ENCODE measurements around the gene TRMT61A. TPM values are rescaled to one million over a fixed set of nuclear protein-coding genes. Genes with fewer than 3 reads are reported as not detected.
A peak's percentile ranks its signal among the peaks of the same experiment; 100 is the strongest.

The TRMT61A gene
- total RNA-seq, 1 donor from 2014 or later: 13.7 TPM

GRCh38 chr14:103547455-103547940, 18.5 kb downstream of the TRMT61A start:
- no peak for TF ChIP-seq CTCF (IDR thresholded peaks at IDR 0.05; ENCODE audit: insufficient read depth, low read length, severe bottlenecking)
- Histone ChIP-seq H3K36me3 (ENCODE audit: control insufficient read depth, insufficient read depth, low read length) (no peaks in the 10 kb centered on the region), H3K4me3 (ENCODE audit: low read depth, low read length) (no peak overlapping the region), H3K27me3 (ENCODE audit: control insufficient read depth, insufficient read depth, low read length) (no peaks in the 10 kb centered on the region)
- no peak for FAIRE-seq
- DNase-seq (ENCODE audit: low read depth): no peak

- no peak for TF ChIP-seq CTCF (IDR thresholded peaks at IDR 0.05; ENCODE audit: insufficient read depth, low read length, severe bottlenecking)
- no peak overlapping the region for H3K4me3 ChIP-seq (ENCODE audit: low read depth, low read length)
- FAIRE-seq (no peak), DNase-seq (ENCODE audit: low read depth) (no peak)
- no peaks in the 10 kb centered on the region for H3K27me3 ChIP-seq (ENCODE audit: control insufficient read depth, insufficient read depth, low read length)
- H3K36me3 ChIP-seq (ENCODE audit: control insufficient read depth, insufficient read depth, low read length): no peaks in the 10 kb centered on the region
Measured at GRCh38 chr14:103547941-103548462, 19.0 kb downstream of the TRMT61A start.

GRCh38 chr14:103548463-103549351, 19.7 kb downstream of the TRMT61A start:
- Histone ChIP-seq H3K36me3 (ENCODE audit: control insufficient read depth, insufficient read depth, low read length) (no peaks in the 10 kb centered on the region), H3K27me3 (ENCODE audit: control insufficient read depth, insufficient read depth, low read length) (no peaks in the 10 kb centered on the region), H3K4me3 (ENCODE audit: low read depth, low read length) (no peak overlapping the region)
- FAIRE-seq: peak; percentile 7
- DNase-seq (ENCODE audit: low read depth): no peak
- no peak for TF ChIP-seq CTCF (IDR thresholded peaks at IDR 0.05; ENCODE audit: insufficient read depth, low read length, severe bottlenecking)

GRCh38 chr14:103549361-103550311, 20.6 kb downstream of the TRMT61A start:
- Histone ChIP-seq H3K27me3 (ENCODE audit: control insufficient read depth, insufficient read depth, low read length) (no peaks in the 10 kb centered on the region), H3K36me3 (ENCODE audit: control insufficient read depth, insufficient read depth, low read length) (no peaks in the 10 kb centered on the region), H3K4me3 (ENCODE audit: low read depth, low read length) (no peak overlapping the region)
- no peak for DNase-seq (ENCODE audit: low read depth)
- TF ChIP-seq CTCF (IDR thresholded peaks at IDR 0.05; ENCODE audit: insufficient read depth, low read length, severe bottlenecking): no peak
- no peak for FAIRE-seq

- DNase-seq (ENCODE audit: low read depth): no peak
- Histone ChIP-seq H3K27me3 (ENCODE audit: control insufficient read depth, insufficient read depth, low read length) (no peaks in the 10 kb centered on the region), H3K36me3 (ENCODE audit: control insufficient read depth, insufficient read depth, low read length) (no peaks in the 10 kb centered on the region), H3K4me3 (ENCODE audit: low read depth, low read length) (no peak overlapping the region)
- FAIRE-seq: no peak
- TF ChIP-seq CTCF (IDR thresholded peaks at IDR 0.05; ENCODE audit: insufficient read depth, low read length, severe bottlenecking): no peak
Measured at GRCh38 chr14:103550451-103551337, 21.7 kb downstream of the TRMT61A start.
